HG03521 (cell line): ENCODE data around the gene GRIA2.
"Not testable (repeated sequence)": the region's sequence is repeated elsewhere in the genome, so short reads cannot be mapped to it uniquely, and the experiment has no call there.

ENCODE experiments used
- ATAC-seq: cut with Tn5 transposase; IDR thresholded peaks from one replicate; pipeline ENCODE4 v1.9.1; 2021; ENCODE audit warnings: mild to moderate bottlenecking, moderate library complexity; ENCODE audit not compliant: unreplicated experiment

The GRIA2 gene

GRCh38 chr4:157258165-157258564 is 37.6 kb downstream of the GRIA2 start:
- not testable (repeated sequence) for ATAC-seq

DNA sequence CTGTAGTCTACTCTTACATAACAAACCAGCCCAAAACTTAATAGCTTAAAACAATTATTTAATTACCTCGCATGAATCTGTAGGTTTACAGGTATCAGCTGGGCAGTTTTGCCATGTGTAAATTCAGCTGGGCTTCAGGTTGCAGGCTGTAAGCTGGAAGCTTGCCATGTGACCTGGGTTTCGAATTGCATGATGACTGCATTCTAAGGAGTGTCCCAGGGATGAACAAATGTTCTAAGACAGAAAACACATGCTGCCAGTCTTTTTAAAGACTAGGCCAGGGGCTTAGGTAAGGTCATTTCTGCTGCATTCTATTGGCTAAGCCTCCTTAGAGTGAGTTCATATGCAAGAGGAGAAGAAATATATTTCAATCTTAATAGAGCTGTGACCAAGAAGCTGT is 44.8 kb downstream of the GRIA2 start:
- no peak for ATAC-seq

- no peak for ATAC-seq
Observed at GRCh38 chr4:157270108-157270507, 49.6 kb downstream of the GRIA2 start.

GRCh38 chr4:157270552-157270951 is 50.0 kb downstream of the GRIA2 start:
- ATAC-seq: no peak

GRCh38 chr4:157271166-157271869 is 50.8 kb downstream of the GRIA2 start:
- ATAC-seq: no peak

DNA sequence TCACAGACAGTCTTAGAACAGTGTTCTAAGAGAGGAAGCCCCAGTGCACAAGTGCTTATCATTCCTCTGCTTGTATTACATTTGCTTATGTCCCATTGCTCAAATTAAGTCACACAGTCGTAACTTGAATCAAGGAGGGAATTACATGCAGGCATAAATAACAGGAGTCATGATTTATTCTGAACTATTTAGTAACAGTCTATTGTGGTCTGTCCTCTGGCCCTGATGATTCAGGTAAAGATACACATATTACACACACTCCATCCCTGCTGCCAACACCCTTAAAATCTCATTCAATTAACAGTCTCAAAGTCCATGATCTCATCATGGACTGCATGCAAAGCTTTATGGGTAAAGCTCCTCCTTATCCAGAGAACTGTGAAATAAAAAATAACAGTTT is 60.1 kb downstream of the GRIA2 start:
- no peak for ATAC-seq

GRCh38 chr4:157282019-157282418 is 61.5 kb downstream of the GRIA2 start:
- ATAC-seq: no peak

DNA sequence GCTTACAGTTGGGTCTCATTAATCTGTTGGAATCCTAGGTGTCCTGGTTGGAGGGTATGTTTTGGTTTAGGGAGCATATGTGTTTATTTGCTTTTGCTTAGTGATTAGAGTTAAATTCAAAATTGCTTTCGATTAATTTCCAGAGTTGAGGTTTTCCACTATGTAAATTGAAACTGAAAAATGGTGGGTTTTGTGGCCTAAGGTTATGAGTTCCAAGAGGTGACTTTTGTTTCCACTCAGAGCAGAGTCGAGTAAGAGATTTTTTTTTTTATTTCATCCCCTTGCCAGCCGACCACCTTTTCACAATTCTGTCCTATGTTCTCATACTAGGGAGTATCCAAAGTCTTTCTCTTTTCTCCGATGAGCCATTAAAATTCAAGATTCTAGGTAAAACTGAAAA is 66.9 kb downstream of the GRIA2 start:
- ATAC-seq: no peak

GRCh38 chr4:157290622-157291021 is 70.1 kb downstream of the GRIA2 start:
- no peak for ATAC-seq

DNA sequence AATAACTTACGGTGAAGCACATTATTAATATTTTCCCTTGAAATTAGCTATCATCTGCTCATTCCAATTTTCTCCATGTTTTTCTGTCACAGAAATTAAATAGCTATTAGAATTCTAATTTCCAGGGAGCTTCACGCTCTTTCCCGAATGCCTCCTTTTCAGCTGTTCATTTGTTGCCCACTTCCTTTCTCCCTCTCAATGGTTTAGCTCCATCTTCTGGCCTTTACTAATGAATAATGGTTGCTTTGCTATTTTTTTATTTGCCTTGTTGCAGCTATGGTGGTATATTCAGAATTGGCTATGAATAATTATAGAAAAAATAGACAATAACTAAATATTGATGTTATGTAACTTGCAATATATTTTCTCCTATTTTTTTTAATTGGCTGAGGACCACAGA is 70.5 kb downstream of the GRIA2 start:
- ATAC-seq: no peak

DNA sequence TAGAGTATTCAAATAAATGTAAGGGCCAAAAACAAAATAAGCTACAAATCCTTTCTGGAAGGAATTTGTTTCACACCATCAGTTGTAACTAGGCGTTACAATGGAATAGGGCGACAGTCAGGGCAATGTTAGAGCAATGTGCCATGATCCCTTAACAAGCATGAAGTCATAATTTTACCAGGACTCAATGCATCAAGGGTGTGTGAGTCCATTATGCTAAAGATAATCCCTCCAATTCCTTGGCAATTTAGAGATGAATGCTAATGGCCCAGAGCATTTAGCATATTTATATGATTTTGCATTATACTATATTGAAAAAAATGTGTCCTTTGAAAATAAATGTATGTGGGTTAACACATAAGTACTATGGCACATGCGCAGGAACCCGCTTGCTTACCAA is 73.1 kb downstream of the GRIA2 start:
- ATAC-seq: no peak

DNA sequence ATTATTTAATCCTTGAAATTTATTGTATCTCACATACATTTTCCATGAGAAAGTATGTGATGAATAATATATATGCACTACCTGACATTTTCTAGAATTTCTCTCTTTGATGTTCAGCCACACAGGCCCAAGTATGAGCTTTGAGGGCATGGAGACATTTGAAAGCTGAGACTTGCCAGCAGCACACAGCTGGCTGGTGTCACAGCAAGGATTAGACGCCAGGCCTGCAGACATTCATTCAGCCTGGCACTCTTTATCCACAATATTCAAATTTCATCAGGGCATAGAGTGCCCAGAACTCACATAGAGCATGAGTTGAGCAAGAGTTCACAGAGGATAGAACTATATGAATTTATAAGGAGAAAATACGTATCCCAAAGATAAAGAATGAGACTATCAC is 74.0 kb downstream of the GRIA2 start:
- no peak for ATAC-seq

- no peak for ATAC-seq
Observed at GRCh38 chr4:157300701-157301100, 80.2 kb downstream of the GRIA2 start.

DNA sequence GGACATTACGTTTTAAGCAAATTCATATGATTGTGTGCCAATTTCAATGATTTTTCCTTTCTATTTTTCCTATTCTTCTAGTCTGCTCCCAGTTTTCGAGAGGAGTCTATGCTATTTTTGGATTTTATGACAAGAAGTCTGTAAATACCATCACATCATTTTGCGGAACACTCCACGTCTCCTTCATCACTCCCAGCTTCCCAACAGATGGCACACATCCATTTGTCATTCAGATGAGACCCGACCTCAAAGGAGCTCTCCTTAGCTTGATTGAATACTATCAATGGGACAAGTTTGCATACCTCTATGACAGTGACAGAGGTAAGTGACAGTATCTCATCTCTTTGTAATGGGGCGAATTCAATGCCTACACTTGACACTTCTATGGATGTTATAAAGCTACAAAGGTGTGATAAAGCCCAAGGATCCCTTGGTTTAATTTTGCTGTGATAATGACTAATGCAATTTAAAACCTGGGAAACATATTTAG is 83.0 kb downstream of the GRIA2 start:
- no peak for ATAC-seq

DNA sequence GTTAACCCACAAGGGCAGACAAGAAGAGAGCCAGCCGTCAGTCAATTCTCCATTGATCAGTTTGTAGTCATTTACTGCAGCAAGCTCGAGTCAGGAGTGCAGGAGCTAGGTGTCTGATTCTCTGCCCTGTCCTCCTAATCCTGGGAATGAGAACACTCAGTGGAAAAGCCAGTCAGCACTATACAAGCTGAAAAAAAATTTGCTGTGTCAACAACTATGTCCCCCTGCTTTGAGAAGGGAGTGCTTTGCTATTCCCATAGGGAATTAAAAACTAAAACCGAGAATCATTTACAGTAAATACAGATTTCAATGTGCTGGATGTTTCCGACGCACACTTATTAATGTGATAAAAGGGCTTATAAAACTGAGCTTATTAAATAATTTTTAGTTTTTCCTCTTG is 84.2 kb downstream of the GRIA2 start:
- no peak for ATAC-seq

- no peak for ATAC-seq
Observed at GRCh38 chr4:157312702-157313101, 92.2 kb downstream of the GRIA2 start.

DNA sequence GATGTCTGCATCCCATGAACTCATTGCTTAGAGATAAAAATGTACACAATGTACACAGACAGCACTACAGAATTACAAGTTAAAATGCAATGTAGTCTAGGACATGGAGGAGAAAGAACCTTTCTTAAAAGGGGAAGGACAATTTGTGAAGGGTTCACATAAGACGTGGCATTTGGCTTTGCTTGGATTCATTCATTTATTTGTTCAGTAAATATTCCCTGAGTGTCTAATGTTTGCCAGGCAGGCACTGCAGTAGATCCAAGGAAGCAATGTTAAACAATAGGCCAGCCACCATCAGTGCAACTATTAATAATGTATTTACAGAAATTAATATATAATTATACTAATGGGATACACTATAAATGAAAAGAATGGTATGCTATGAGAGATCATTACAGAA is 94.4 kb downstream of the GRIA2 start:
- no peak for ATAC-seq

DNA sequence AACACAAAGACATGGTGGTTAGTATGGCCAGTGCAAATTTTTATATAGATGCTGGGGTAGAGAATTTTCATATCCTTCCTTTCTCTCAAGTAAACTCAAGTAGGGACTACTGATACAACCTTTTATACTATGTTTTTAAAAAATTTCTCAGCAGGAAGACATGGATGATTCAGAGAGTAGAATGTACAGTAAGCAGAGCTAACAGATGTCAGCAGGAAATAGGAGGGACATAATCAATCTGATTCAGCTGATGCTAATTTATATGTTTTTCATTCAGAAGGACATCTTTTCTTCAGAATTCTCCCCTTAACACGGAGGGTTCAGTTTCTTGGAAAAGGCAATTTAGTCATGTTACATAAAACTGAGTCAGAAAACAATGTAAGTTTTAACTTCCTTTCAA is 95.4 kb downstream of the GRIA2 start:
- no peak for ATAC-seq

DNA sequence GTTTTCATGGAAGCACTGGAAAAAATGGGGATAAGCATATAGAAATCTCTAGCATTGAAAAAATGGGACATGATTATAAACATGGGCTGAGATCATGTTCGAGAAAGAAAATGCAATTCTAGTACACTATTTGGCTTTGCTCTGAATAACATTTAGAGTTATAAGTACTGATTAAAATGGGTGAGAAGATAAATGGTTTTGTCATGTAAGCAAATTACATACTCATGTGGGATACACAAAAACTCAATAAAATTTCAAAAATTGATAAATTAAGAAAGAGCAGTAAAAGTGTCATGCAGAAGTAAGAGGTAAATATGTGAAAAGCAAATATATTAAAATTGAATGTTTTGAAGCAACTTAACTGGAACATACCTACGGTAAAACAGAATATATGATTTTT is 99.6 kb downstream of the GRIA2 start:
- no peak for ATAC-seq

DNA sequence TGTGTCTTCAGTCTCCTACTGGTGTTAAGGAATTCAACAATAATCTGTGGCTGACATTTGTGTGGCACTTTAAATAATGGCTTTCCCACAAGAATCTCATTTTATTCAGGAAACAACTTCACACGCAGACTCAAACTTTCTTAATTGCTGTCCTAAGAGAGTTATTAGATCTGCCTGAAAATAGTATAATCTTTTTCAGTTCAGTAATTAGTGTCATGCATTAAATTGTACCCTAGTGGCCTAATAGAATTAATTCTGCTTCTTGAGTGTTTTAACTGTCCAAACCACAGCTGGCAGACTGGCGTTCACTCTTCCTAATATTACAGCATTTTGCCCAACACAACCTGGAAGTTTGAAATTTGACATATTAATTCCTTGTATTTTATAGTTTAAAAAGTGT is 107.1 kb downstream of the GRIA2 start:
- no peak for ATAC-seq

DNA sequence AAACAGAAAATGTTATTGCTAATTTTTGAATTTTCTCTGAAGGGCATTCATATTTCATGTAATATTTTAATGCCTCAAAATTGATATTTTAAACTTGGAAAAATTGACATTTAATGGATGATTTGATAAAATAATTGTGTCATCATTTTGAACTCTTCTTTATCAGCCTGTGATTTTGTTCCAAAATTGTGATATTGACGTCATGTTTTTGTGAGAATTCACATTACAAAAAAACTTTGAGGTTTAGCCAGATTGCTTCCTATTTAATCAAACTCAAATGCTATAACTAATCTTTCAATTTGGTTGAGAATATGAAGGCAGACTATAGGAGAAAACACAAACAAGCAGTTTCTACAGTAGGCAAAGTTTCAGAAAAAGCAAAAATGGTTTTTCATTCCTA is 137.4 kb downstream of the GRIA2 start:
- no peak for ATAC-seq

GRCh38 chr4:157358439-157358838 is 137.9 kb downstream of the GRIA2 start:
- no peak for ATAC-seq

DNA sequence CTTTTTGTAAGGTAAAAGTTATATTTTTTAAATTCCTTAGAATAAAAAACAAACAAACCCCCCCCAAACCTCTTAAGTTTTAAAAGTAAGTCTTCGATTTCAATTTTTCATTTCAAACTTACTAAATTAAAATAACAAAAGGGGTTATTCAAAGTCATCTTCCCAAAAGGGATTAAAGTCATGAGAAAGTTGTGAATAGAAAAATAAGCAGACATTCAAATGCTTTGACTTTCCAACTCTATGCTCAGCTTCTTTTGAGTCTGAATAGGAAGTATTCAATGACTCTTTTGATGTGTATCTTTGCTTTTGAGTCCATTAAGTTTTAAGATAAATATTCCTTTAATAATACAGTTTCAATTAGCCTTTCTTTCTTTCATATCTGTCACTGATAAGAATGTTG is 138.3 kb downstream of the GRIA2 start:
- no peak for ATAC-seq
